GM12878 (cell line): ENCODE results near the gene MSGN1. TPM values are rescaled to one million over a fixed set of nuclear protein-coding genes. Genes with fewer than 3 reads are reported as not detected.

Experiments used
- BCL11A ChIP-seq: IDR thresholded peaks from 2 replicates; pipeline ENCODE4 v1.6.1; 2011; ENCODE audit warnings: low read depth, low read length
- DPF2 ChIP-seq: fragments of 450-650 bp; IDR thresholded peaks from 2 replicates; pipeline ENCODE4 v1.6.1; 2017; ENCODE audit warnings: mild to moderate bottlenecking
- E2F8 ChIP-seq: fragments of 450-650 bp; IDR thresholded peaks from 2 replicates; pipeline ENCODE4 v1.6.1; 2018; ENCODE audit warnings: mild to moderate bottlenecking, low read depth, moderate library complexity; ENCODE audit not compliant: partially characterized antibody
- EED ChIP-seq: sonication (generic); IDR thresholded peaks from 2 replicates; pipeline ENCODE4 v1.6.1; 2016; ENCODE audit warnings: antibody characterized with exemption, low read depth
- EP300 ChIP-seq, 2 experiments: fragments of 150-350 bp in 1 of 2; IDR thresholded peaks; 2 replicates each; pipeline ENCODE4 v1.6.1; 2011 to 2012; ENCODE audit warnings: low read depth in 2 of 2, low read length in 2 of 2, borderline replicate concordance in 1 of 2, improper control_type of control experiment in 1 of 2, inconsistent platforms in 1 of 2; ENCODE audit not compliant: control insufficient read depth in 1 of 2
- GABPA ChIP-seq: IDR thresholded peaks from 2 replicates; pipeline ENCODE4 v1.6.1; 2014; ENCODE audit warnings: antibody characterized with exemption, low read depth, mild to moderate bottlenecking, inconsistent platforms
- IKZF1 ChIP-seq: fragments of 450-650 bp; conservative IDR thresholded peaks from 2 replicates; pipeline ENCODE4 v1.6.1; 2017; ENCODE audit warnings: antibody characterized with exemption, mild to moderate bottlenecking
- JUNB ChIP-seq: IDR thresholded peaks from 2 replicates; pipeline ENCODE4 v1.6.1; 2016; ENCODE audit warnings: antibody characterized with exemption, mild to moderate bottlenecking
- MEF2A ChIP-seq: IDR thresholded peaks from 2 replicates; pipeline ENCODE4 v1.6.1; 2011; ENCODE audit warnings: low read depth, mild to moderate bottlenecking, low read length, moderate library complexity; ENCODE audit not compliant: insufficient read depth
- MTA2 ChIP-seq: fragments of 450-650 bp; IDR thresholded peaks from 2 replicates; pipeline ENCODE4 v1.6.1; 2016; ENCODE audit warnings: low read depth, mild to moderate bottlenecking, moderate library complexity
- SPI1 ChIP-seq: IDR thresholded peaks from 2 replicates; pipeline ENCODE4 v1.6.1; 2011; ENCODE audit warnings: low read depth, mild to moderate bottlenecking, low read length, moderate library complexity, borderline replicate concordance; ENCODE audit not compliant: insufficient read depth
- SREBF2 ChIP-seq: IDR thresholded peaks from 2 replicates; pipeline ENCODE4 v1.6.1; 2012; ENCODE audit warnings: mild to moderate bottlenecking, low read length
- SUZ12 ChIP-seq: fragments of 200-600 bp; sonication (generic); IDR thresholded peaks from one replicate; pipeline ENCODE4 v1.6.1; 2018; ENCODE audit warnings: antibody characterized with exemption, mild to moderate bottlenecking; ENCODE audit not compliant: unreplicated experiment
- TCF12 ChIP-seq: IDR thresholded peaks from 2 replicates; pipeline ENCODE4 v1.6.1; 2011; ENCODE audit warnings: low read depth, mild to moderate bottlenecking, low read length
- WRNIP1 ChIP-seq: IDR thresholded peaks from 2 replicates; pipeline ENCODE4 v1.6.1; 2011; ENCODE audit warnings: low read depth, low read length, improper control_type of control experiment, borderline replicate concordance
- polyA plus RNA-seq, 11 experiments: library from polyadenylated mRNA; depleted of rRNA in 4 of 11; unstranded in 6 of 11; stranded (reverse) in 5 of 11; fragments of >200 nt; fragmentation: Nextera tagmentation in 4 of 11; fragmentation: Illumina TruSeq in 1 of 11; extraction: Ambion mirVana in 4 of 11; extraction: Trizol in 1 of 11; gene quantifications; 1 replicate in 1 of 11; 2 replicates in 10 of 11; pipeline versions ENCODE4 v1.2.1 to v1.2.3, GENCODE V29; 2011 to 2016; ENCODE audit warnings: inconsistent platforms in 2 of 11, missing spikeins in 2 of 11, low read depth in 1 of 11
- total RNA-seq, 4 experiments: library from RNA; depleted of rRNA in 3 of 4; stranded (reverse); fragments of >200 nt in 3 of 4; fragmentation: Illumina TruSeq in 1 of 4; extraction: Trizol in 1 of 4; gene quantifications; 2 replicates each; pipeline versions ENCODE4 v1.2.1 to v1.2.3, GENCODE V29; 2013 to 2021

MSGN1 gene
- total and polyA plus RNA-seq, 10 of the 15 experiments (the other 5 are each of a cell fraction or from before 2014, with no cell fraction given): 0.27 TPM; not detected in 9

DNA sequence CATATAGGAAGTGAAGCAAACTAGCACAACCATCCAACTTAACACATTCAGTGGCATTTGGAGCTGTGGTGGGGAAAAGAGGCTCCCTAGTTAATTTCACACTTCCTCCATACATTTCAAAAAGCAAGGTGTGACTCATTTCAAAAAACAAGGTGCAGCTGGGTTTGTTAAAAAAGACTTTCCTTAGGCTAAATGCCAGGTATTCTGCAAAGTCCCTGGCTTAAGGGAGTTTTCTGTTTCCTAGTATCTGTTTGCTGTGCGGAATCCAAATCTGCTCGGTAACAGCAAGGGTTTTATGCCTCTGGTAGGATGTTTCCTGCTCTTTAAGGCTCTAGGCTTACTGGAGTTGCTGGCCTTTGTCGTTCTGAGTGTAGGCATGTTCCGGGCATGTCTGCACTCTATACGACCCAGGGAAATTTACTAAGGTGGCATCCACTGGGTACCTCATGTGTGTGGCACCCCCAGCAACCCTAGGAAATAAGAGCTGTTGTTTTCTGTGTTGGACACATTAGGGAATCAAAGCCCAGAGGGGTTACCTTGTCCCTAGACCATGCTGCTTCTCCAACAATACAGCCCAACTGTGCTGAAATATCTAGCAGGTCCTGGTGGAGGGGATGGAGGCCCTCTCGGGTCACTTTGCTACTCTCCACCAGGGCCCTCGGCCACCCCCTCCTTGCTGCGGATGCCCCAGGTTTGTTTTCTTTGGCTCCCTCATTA, 634 bp upstream of the MSGN1 start (continued):
- peak; percentile 66; the same call in 1 of the 2 replicates for TF ChIP-seq TCF12
- TF ChIP-seq MTA2: peak; percentile 79
- 0 out of 2 replicates have a peak, but pooled peaks have one; percentile 21 for TF ChIP-seq GABPA
- TF ChIP-seq SPI1: peak; percentile 66; the same call in 1 of the 2 replicates
- TF ChIP-seq SREBF2: no peak
- TF ChIP-seq E2F8: no peak
- TF ChIP-seq MEF2A: peak; percentile 55; the same call in 1 of the 2 replicates
- TF ChIP-seq BCL11A: 0 out of 2 replicates have a peak, but pooled peaks have one; percentile 17
- TF ChIP-seq IKZF1: peak; percentile 98
- TF ChIP-seq DPF2: peak; percentile 89
- TF ChIP-seq WRNIP1: no peak
- TF ChIP-seq EED: peak; percentile 97
- no peak for TF ChIP-seq SUZ12
- peak in 1 of 2 experiments; percentile 54; a peak in 3 of 4 replicates for TF ChIP-seq EP300 (IDR thresholded peaks at IDR 0.05; ENCODE audit: borderline replicate concordance in 1 of 2, control insufficient read depth in 1 of 2, low read depth in 2 of 2, low read length in 2 of 2)
- TF ChIP-seq JUNB: peak; percentile 80
